Neutrophil (primary cell): ENCODE data around the gene MYCL.

Experiments used
- H3K27ac ChIP-seq: fragments of 200-600 bp; sonication (generic); 2 replicates; pipeline ENCODE4 v1.5.1; 2016; ENCODE audit warnings: mild to moderate bottlenecking, moderate library complexity
- H3K27me3 ChIP-seq: fragments of 200-600 bp; sonication (generic); 2 replicates; pipeline ENCODE4 v1.6.0; 2016; ENCODE audit warnings: mild to moderate bottlenecking
- H3K36me3 ChIP-seq: fragments of 200-600 bp; sonication (generic); 2 replicates; pipeline ENCODE4 v1.5.1; 2017
- H3K4me1 ChIP-seq, 2 experiments: fragments of 200-600 bp in 1 of 2; sonication (generic) in 1 of 2; 1 replicate in 1 of 2; 2 replicates in 1 of 2; pipeline versions ENCODE4 v1.5.1 to v1.6.1; 2013 to 2016; ENCODE audit warnings: low read depth in 1 of 2, low read length in 1 of 2, mild to moderate bottlenecking in 1 of 2, moderate library complexity in 1 of 2; ENCODE audit not compliant: control insufficient read depth in 1 of 2, insufficient read depth in 1 of 2
- H3K4me3 ChIP-seq, 2 experiments: fragments of 200-600 bp in 1 of 2; sonication (generic) in 1 of 2; 1 replicate in 1 of 2; 2 replicates in 1 of 2; pipeline ENCODE4 v1.5.1; 2013 to 2016; ENCODE audit warnings: low read depth in 1 of 2, low read length in 1 of 2, mild to moderate bottlenecking in 1 of 2, moderate library complexity in 1 of 2
- H3K9me3 ChIP-seq: fragments of 200-600 bp; sonication (generic); 2 replicates; pipeline ENCODE4 v1.5.1; 2016
- CTCF ChIP-seq: fragments of 200-600 bp; sonication (generic); IDR thresholded peaks from 2 replicates; pipeline ENCODE4 v1.5.1; 2016; ENCODE audit warnings: antibody characterized with exemption

The MYCL gene

GRCh38 chr1:39901464-39901713, 328 bp downstream of the MYCL start:
- no peak for TF ChIP-seq CTCF
- Histone ChIP-seq H3K9me3 (no peaks in the 10 kb centered on the region), H3K27me3 (peaks cover 78% of the 10 kb centered on the region), H3K36me3 (no peaks in the 10 kb centered on the region), H3K4me1 (peaks cover 35 to 37% of the 10 kb centered on the region in 2 experiments), H3K4me3 (peak overlapping the region; percentile 74 to 79), H3K27ac (peak overlapping the region; percentile 55)

- no peak for TF ChIP-seq CTCF
- Histone ChIP-seq H3K9me3 (no peaks in the 10 kb centered on the region), H3K27me3 (peaks cover 83% of the 10 kb centered on the region), H3K4me3 (peak overlapping the region; percentile 74 to 79), H3K4me1 (peaks cover 35 to 36% of the 10 kb centered on the region in 2 experiments), H3K27ac (peak overlapping the region; percentile 55), H3K36me3 (no peaks in the 10 kb centered on the region)
Observed at GRCh38 chr1:39900662-39901463, 854 bp downstream of the MYCL start.

DNA sequence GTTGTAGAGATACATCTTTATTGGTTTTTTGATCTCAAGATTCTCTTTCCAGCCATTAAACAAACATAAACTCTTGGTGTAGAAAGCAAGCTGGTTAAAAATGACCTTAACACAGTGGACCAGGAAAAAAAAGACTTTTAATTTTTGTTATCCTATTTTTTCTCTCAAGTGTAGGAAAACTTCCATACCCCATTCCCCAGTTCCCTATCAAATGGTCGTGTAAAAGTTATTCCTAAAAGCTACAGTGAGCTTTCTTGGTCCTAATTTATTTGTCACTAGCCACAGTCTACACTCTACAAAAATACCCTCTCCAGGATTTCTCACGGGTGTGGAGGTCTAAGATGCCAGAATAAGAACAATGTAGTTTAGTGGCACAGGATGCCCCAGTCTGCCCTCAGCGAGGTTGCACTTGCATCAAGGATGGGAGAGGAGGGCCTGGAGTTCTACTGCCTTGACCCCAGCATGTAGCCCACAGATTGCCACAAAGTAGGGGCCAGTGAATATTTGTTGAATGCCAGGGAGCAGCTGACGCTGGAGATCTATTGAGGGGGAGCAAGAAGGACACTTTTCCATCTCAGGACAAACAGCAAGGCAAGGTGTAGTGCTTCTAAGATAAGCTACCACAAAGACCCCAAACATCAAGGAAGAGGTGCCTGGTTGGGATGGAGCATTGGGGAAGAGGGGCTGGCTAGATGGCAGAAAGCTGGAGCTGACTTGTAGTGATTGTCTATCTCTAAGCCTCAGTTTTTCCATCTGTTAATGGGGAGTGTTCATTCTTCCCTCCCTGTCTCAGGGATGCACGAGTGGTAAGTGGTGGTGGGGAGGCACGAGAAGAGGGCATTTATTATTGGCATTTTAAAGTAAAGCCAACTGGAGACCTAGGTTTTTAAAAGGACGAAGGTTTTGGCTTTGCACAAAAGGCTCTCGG, 1.8 kb downstream of the MYCL start:
- H3K4me3 ChIP-seq = no peak overlapping the region
- no peak for TF ChIP-seq CTCF

DNA sequence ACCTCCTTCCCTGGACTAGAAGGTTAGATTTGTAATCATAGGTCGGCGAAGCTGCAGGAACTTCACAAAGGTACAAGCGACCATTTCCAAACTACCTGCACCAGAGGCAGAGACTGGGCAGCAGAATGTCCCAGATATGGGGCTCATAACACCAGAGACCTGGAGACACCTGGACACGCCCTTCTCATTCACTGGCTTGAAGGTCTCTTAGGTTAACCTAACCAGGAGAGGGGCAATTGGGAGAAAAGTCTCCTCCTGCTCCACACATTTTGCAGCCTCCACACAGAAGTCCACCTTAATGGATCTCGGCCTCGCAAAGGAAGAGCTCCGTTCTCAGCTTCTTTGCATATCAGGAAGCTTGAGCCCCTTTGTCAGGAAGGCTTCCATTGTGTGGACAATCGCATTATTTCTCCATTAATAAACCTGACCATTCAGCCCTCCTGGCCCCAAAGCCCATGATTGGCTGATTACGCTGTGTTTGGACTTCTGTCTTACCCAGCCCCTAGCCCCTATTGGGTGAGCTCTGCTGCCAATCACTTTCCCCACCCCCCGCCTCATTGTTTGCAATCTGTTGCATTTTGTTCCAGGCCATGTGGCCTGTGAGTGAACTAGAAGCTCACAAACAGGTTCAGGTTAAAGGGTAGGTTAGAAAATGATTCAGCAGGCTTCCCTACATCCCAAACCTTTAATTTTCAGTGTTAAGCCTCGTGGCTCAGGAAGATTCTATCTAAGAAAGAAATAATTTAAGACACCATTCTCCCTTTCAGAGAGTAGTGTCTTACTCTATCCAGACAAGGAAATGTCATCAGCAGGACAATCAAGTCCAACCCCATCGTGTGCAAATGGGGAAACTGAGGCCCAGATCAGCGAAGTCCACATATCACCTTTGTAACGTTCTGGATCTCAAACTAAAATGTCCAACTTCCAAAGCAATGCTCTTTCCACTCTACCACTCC, 2.8 kb downstream of the MYCL start:
- no peak overlapping the region for H3K4me3 ChIP-seq
- no peaks in the 10 kb centered on the region for H3K9me3 ChIP-seq
- H3K36me3 ChIP-seq = no peaks in the 10 kb centered on the region
- no peak overlapping the region for H3K27ac ChIP-seq
- peaks cover 33 to 41% of the 10 kb centered on the region in 2 experiments for H3K4me1 ChIP-seq
- peaks cover 92% of the 10 kb centered on the region for H3K27me3 ChIP-seq
- TF ChIP-seq CTCF = no peak

More for the DNA sequence above, 1.8 kb downstream of the MYCL start:
- Histone ChIP-seq H3K9me3 (no peaks in the 10 kb centered on the region), H3K27me3 (peaks cover 88% of the 10 kb centered on the region), H3K36me3 (no peaks in the 10 kb centered on the region), H3K4me1 (peaks cover 35 to 36% of the 10 kb centered on the region in 2 experiments), H3K27ac (no peak overlapping the region)

DNA sequence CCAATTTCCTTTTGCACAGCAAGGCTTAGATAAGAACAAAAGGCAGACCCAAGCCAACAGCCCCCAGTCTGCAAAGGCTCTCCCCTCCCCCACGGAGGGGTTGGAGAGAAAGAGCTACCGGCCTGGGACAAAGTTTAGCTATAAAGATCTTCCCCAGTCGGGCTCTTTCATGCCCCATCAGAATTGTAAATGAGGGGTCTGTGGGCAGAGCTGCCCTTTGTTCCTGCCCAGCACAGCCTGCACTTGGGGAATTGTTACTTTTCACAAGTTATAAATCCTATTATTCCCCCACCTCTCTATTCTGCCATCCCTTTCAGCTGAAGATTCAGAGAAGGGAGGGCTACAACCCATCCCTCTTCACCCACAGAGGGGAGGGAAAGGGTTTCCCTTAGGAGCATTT, 3.5 kb downstream of the MYCL start:
- peaks cover 92% of the 10 kb centered on the region for H3K27me3 ChIP-seq

More for the DNA sequence above, 3.5 kb downstream of the MYCL start:
- Histone ChIP-seq H3K4me1 (peaks cover 33 to 41% of the 10 kb centered on the region in 2 experiments), H3K4me3 (no peak overlapping the region), H3K27ac (no peak overlapping the region), H3K36me3 (no peaks in the 10 kb centered on the region), H3K9me3 (no peaks in the 10 kb centered on the region)
- no peak for TF ChIP-seq CTCF
